H9 (cell line): ENCODE measurements around the gene ABHD17B. TPM values are rescaled to one million over a fixed set of nuclear protein-coding genes. Genes with fewer than 3 reads are reported as not detected.
A peak's percentile ranks its signal among the peaks of the same experiment; 100 is the strongest.

Source experiments
- DNase-seq: peaks from one replicate; pipeline ENCODE4 v3.0.0-alpha.2; 2017
- H2AFZ ChIP-seq: one replicate; pipeline ENCODE4 v1.6.1; 2013; ENCODE audit warnings: mild to moderate bottlenecking, low read length, control low read depth, moderate library complexity
- H2AK5ac ChIP-seq: 2 replicates; pipeline ENCODE4 v1.6.1; 2013; ENCODE audit warnings: low read length, control low read depth, mixed read lengths; ENCODE audit not compliant: insufficient read length
- H2BK120ac ChIP-seq: one replicate; pipeline ENCODE4 v1.6.1; 2013; ENCODE audit warnings: low read depth, mild to moderate bottlenecking, low read length, control low read depth, inconsistent platforms; ENCODE audit not compliant: poor library complexity, severe bottlenecking
- H2BK12ac ChIP-seq: 2 replicates; pipeline ENCODE4 v1.6.1; 2013; ENCODE audit warnings: low read length, control low read depth, mixed read lengths, low read depth; ENCODE audit not compliant: insufficient read length
- H2BK15ac ChIP-seq: 2 replicates; pipeline ENCODE4 v1.6.1; 2013; ENCODE audit warnings: low read depth, low read length, control low read depth
- H2BK20ac ChIP-seq: one replicate; pipeline ENCODE4 v1.6.1; 2013; ENCODE audit warnings: low read depth, mild to moderate bottlenecking, low read length, control low read depth, inconsistent platforms; ENCODE audit not compliant: poor library complexity, severe bottlenecking
- H2BK5ac ChIP-seq: 2 replicates; pipeline ENCODE4 v1.6.1; 2013; ENCODE audit warnings: low read length, control low read depth, mixed read lengths; ENCODE audit not compliant: insufficient read length
- H3K14ac ChIP-seq: 2 replicates; pipeline ENCODE4 v1.6.1; 2013; ENCODE audit warnings: low read length, control low read depth; ENCODE audit not compliant: insufficient read depth
- H3K18ac ChIP-seq: 2 replicates; pipeline ENCODE4 v1.6.1; 2013; ENCODE audit warnings: low read depth, mild to moderate bottlenecking, mixed read lengths, low read length, control low read depth; ENCODE audit not compliant: insufficient read length
- H3K23ac ChIP-seq: 2 replicates; pipeline ENCODE4 v1.6.1; 2013; ENCODE audit warnings: low read length, control low read depth, mixed read lengths, low read depth; ENCODE audit not compliant: insufficient read length
- H3K23me2 ChIP-seq: 2 replicates; pipeline ENCODE4 v1.6.1; 2013; ENCODE audit warnings: low read depth, mild to moderate bottlenecking, mixed read lengths, low read length, control low read depth; ENCODE audit not compliant: insufficient read length, poor library complexity, severe bottlenecking
- H3K27ac ChIP-seq: 2 replicates; pipeline ENCODE4 v1.5.1; 2013; ENCODE audit warnings: low read length, control low read depth, mixed read lengths, low read depth; ENCODE audit not compliant: insufficient read length
- H3K27me3 ChIP-seq: 2 replicates; pipeline ENCODE4 v1.6.1; 2013; ENCODE audit warnings: low read length, control low read depth, inconsistent platforms; ENCODE audit not compliant: insufficient read depth
- H3K4ac ChIP-seq: 2 replicates; pipeline ENCODE4 v1.6.1; 2013; ENCODE audit warnings: low read depth, mild to moderate bottlenecking, control low read depth, inconsistent platforms, low read length, moderate library complexity
- H3K4me1 ChIP-seq: 2 replicates; pipeline ENCODE4 v1.6.1; 2013; ENCODE audit warnings: low read length, control low read depth, inconsistent platforms; ENCODE audit not compliant: insufficient read depth
- H3K4me2 ChIP-seq: 2 replicates; pipeline ENCODE4 v1.6.1; 2013; ENCODE audit warnings: low read length, control low read depth, mixed read lengths; ENCODE audit not compliant: insufficient read length, insufficient read depth
- H3K56ac ChIP-seq: 2 replicates; pipeline ENCODE4 v1.6.1; 2013; ENCODE audit warnings: low read depth, mild to moderate bottlenecking, mixed read lengths, low read length, control low read depth; ENCODE audit not compliant: insufficient read length
- H3K79me1 ChIP-seq: 2 replicates; pipeline ENCODE4 v1.6.1; 2013; ENCODE audit warnings: low read depth, mild to moderate bottlenecking, moderate library complexity, low read length, control low read depth, inconsistent platforms; ENCODE audit not compliant: insufficient read depth, poor library complexity, severe bottlenecking
- H3K79me2 ChIP-seq: 2 replicates; pipeline ENCODE4 v1.6.1; 2013; ENCODE audit warnings: low read length, control low read depth, inconsistent platforms; ENCODE audit not compliant: insufficient read depth
- H3K9ac ChIP-seq: 2 replicates; pipeline ENCODE4 v1.6.1; 2013; ENCODE audit warnings: low read length, control low read depth, mixed read lengths; ENCODE audit not compliant: insufficient read length; ENCODE audit errors: extremely low read depth
- H3K9me3 ChIP-seq: one replicate; pipeline ENCODE4 v1.6.1; 2013; ENCODE audit warnings: low read depth, low read length, inconsistent platforms; ENCODE audit not compliant: control insufficient read depth
- H3T11ph ChIP-seq: one replicate; pipeline ENCODE4 v1.6.1; 2013; ENCODE audit warnings: mild to moderate bottlenecking, low read length, control low read depth, inconsistent platforms
- H4K20me1 ChIP-seq: one replicate; pipeline ENCODE4 v1.6.1; 2013; ENCODE audit not compliant: control insufficient read depth, insufficient read length, insufficient read depth
- H4K5ac ChIP-seq: 2 replicates; pipeline ENCODE4 v1.6.1; 2013; ENCODE audit warnings: low read depth, mild to moderate bottlenecking, mixed read lengths, low read length, control low read depth; ENCODE audit not compliant: insufficient read length
- H4K8ac ChIP-seq: replicated peaks from 2 replicates; pipeline ENCODE4 v1.6.1; 2013; ENCODE audit warnings: low read length, control low read depth, mixed read lengths, low read depth; ENCODE audit not compliant: insufficient read length
- H4K91ac ChIP-seq: 2 replicates; pipeline ENCODE4 v1.6.1; 2013; ENCODE audit warnings: low read depth, mild to moderate bottlenecking, moderate library complexity, mixed read lengths, low read length, control low read depth; ENCODE audit not compliant: insufficient read length
- H3K27ac Mint-ChIP-seq, 3 experiments: 2 replicates in 2 of 3; 3 replicates in 1 of 3; pipeline ENCODE4 v1.8.0; 2020 to 2021; ENCODE audit warnings: mixed read lengths in 3 of 3, mild to moderate bottlenecking in 1 of 3, moderate library complexity in 1 of 3
- H3K27me3 Mint-ChIP-seq: 2 replicates; pipeline ENCODE4 v1.8.0; 2021; ENCODE audit warnings: low read depth, mild to moderate bottlenecking, moderate library complexity, mixed read lengths
- H3K36me3 Mint-ChIP-seq, 3 experiments: 2 replicates in 2 of 3; 3 replicates in 1 of 3; pipeline ENCODE4 v1.8.0; 2020 to 2021; ENCODE audit warnings: low read depth in 3 of 3, mixed read lengths in 3 of 3; ENCODE audit not compliant: insufficient read depth in 1 of 3
- H3K4me1 Mint-ChIP-seq, 2 experiments: 2 replicates each; pipeline ENCODE4 v1.8.0; 2020; ENCODE audit warnings: mixed read lengths in 2 of 2
- H3K4me3 Mint-ChIP-seq, 2 experiments: 2 replicates in 1 of 2; 3 replicates in 1 of 2; pipeline ENCODE4 v1.8.0; 2020 to 2021; ENCODE audit warnings: mild to moderate bottlenecking in 2 of 2, mixed read lengths in 2 of 2, moderate library complexity in 1 of 2
- H3K9me3 Mint-ChIP-seq, 2 experiments: 2 replicates in 1 of 2; 3 replicates in 1 of 2; pipeline ENCODE4 v1.8.0; 2020; ENCODE audit warnings: mild to moderate bottlenecking in 2 of 2, mixed read lengths in 2 of 2, moderate library complexity in 1 of 2
- CTCF ChIP-seq: fragments of 200-600 bp; sonication (generic); conservative IDR thresholded peaks from 3 replicates; pipeline ENCODE4 v1.8.0; 2021; ENCODE audit warnings: antibody characterized with exemption, mild to moderate bottlenecking
- WGBS: extraction: QIAGEN DNeasy Blood & Tissue Kit; methylation state at CpG from one replicate; pipeline ENCODE4 v1.1.7; 2013; ENCODE audit warnings: missing lambda C conversion rate, low lambda C conversion rate, mixed read lengths; ENCODE audit not compliant: insufficient read length; ENCODE audit errors: extremely low coverage; 5-methylcytosine and 5-hydroxymethylcytosine counted together
- total RNA-seq: library from RNA; stranded (reverse); gene quantifications from 2 replicates; pipeline ENCODE4 v1.2.1, GENCODE V29; 2021

Gene ABHD17B
- total RNA-seq, 1 experiment from 2014 or later, result 67.6 TPM

- Histone ChIP-seq H2AK5ac (no peak overlapping the region), H3K4me1 (no peaks in the 10 kb centered on the region; the same call in 1 of the 2 replicates), H3K23me2 (no peaks in the 10 kb centered on the region), H3K4me2 (no peak overlapping the region), H3K23ac (no peak overlapping the region), H2BK5ac (no peak overlapping the region), H2AFZ (no peak overlapping the region), H3K56ac (no peak overlapping the region), H4K91ac (no peak overlapping the region), H2BK12ac (no peak overlapping the region), H2BK20ac (no peak overlapping the region), H3K79me2 (peaks cover 2% of the 10 kb centered on the region; the same call in 1 of the 2 replicates), H2BK15ac (no peak overlapping the region), H4K20me1 (no peaks in the 10 kb centered on the region), H3K9me3 (no peaks in the 10 kb centered on the region), H3T11ph (no peak overlapping the region), H4K5ac (no peak overlapping the region), H3K4ac (no peak overlapping the region), H2BK120ac (no peak overlapping the region), H3K9ac (no peak overlapping the region), H3K79me1 (no peaks in the 10 kb centered on the region), H3K14ac (no peak overlapping the region), H4K8ac (no peak overlapping the region), H3K27me3 (no peaks in the 10 kb centered on the region), H3K18ac (no peak overlapping the region), H3K27ac (no peak overlapping the region)
- no peak overlapping the region for H3K4me3 Mint-ChIP-seq
- peaks cover 0 to 3% (median 2%) of the 10 kb centered on the region in 3 experiments; a peak in 4 of 7 replicates for H3K36me3 Mint-ChIP-seq
- no peak for TF ChIP-seq CTCF
- peak overlapping the region in 2 of 3 experiments; percentile 1 to 52; a peak in 1 of 7 replicates for H3K27ac Mint-ChIP-seq
- WGBS, result no CpG with 5 or more reads among the region's 2 CpGs
- peaks cover 24 to 36% of the 10 kb centered on the region in 2 experiments for H3K4me1 Mint-ChIP-seq
- no peaks in the 10 kb centered on the region for H3K27me3 Mint-ChIP-seq
- DNase-seq, result no peak
- no peaks in the 10 kb centered on the region for H3K9me3 Mint-ChIP-seq
These were observed 31.1 kb upstream of the ABHD17B start for GRCh38 chr9:71941998-71942567.
